ENCODE data around the gene CHD9NB. TPM values are rescaled to one million over a fixed set of nuclear protein-coding genes. Genes with fewer than 3 reads are reported as not detected.
"Not testable (repeated sequence)": the region's sequence is repeated elsewhere in the genome, so short reads cannot be mapped to it uniquely, and the experiment has no call there.

CHD9NB gene
- total RNA-seq, 1 donor from 2014 or later, result 1.9 TPM

GRCh38 chr16:53055541-53056391 is 3.1 kb upstream of the CHD9NB start:
- peak; percentile 61 for DNase-seq

- DNase-seq, result peak; percentile 90
These were observed 2.2 kb upstream of the CHD9NB start, which contains the start of gene CHD9 for GRCh38 chr16:53054670-53055485. Gene CHD9 (plus strand): TSS chr16:53054991. CDS start chr16:53156090, 101,099 bp downstream.

- peak; percentile 50 for DNase-seq
These were observed 1.4 kb upstream of the CHD9NB start for GRCh38 chr16:53053967-53054669.

GRCh38 chr16:53051255-53051654 is 1.4 kb downstream of the CHD9NB start:
- not testable (repeated sequence) for DNase-seq

- no peak for DNase-seq
These were observed 4.4 kb downstream of the CHD9NB start for GRCh38 chr16:53048139-53048915.

- DNase-seq, result not testable (repeated sequence)
These were observed 5.2 kb downstream of the CHD9NB start for GRCh38 chr16:53047515-53047914.

GRCh38 chr16:53045341-53046220 is 7.1 kb downstream of the CHD9NB start:
- no peak for DNase-seq

GRCh38 chr16:53043986-53044601 is 8.6 kb downstream of the CHD9NB start:
- no peak for DNase-seq

GRCh38 chr16:53043428-53043831 is 9.3 kb downstream of the CHD9NB start:
- DNase-seq, result no peak

- DNase-seq, result no peak
These were observed 10.4 kb downstream of the CHD9NB start for GRCh38 chr16:53042235-53042701.

- DNase-seq, result peak; percentile 87
These were observed 11.2 kb downstream of the CHD9NB start for GRCh38 chr16:53041320-53042051.

GRCh38 chr16:53040788-53041187 is 11.9 kb downstream of the CHD9NB start:
- DNase-seq, result no peak

GRCh38 chr16:53036711-53037110 is 16.0 kb downstream of the CHD9NB start:
- not testable (repeated sequence) for DNase-seq

- no peak for DNase-seq
These were observed 16.6 kb downstream of the CHD9NB start for GRCh38 chr16:53036066-53036465.

GRCh38 chr16:53035176-53035942 is 17.3 kb downstream of the CHD9NB start:
- DNase-seq, result no peak

GRCh38 chr16:53034306-53034705 is 18.4 kb downstream of the CHD9NB start:
- DNase-seq, result no peak

GRCh38 chr16:53031323-53031942 is 21.3 kb downstream of the CHD9NB start:
- no peak for DNase-seq

- DNase-seq, result no peak
These were observed 22.7 kb downstream of the CHD9NB start for GRCh38 chr16:53029971-53030370.
